BLaER1 treated with 17β-estradiol and CSF1 and Interleukin-3, amounts not matched to agents 10 nM and 100 nM (cell line): ENCODE results near the gene SCGB1D4.

Experiments used
- H3K27ac ChIP-seq, 11 experiments: shearing (Covaris generic); formaldehyde crosslinking; 2 replicates each; pipeline ENCODE4 v1.8.1; 2022
- H3K27me3 ChIP-seq, 11 experiments: shearing (Covaris generic); formaldehyde crosslinking; 2 replicates each; pipeline ENCODE4 v1.8.1; 2022
- H3K36me3 ChIP-seq, 11 experiments: shearing (Covaris generic); formaldehyde crosslinking; 2 replicates each; pipeline ENCODE4 v1.8.1; 2022
- H3K4me1 ChIP-seq, 10 experiments: shearing (Covaris generic); formaldehyde crosslinking; 2 replicates each; pipeline ENCODE4 v1.8.1; 2022
- H3K4me2 ChIP-seq, 11 experiments: shearing (Covaris generic); formaldehyde crosslinking; 2 replicates each; pipeline ENCODE4 v1.8.1; 2022
- H3K4me3 ChIP-seq, 10 experiments: shearing (Covaris generic); formaldehyde crosslinking; 2 replicates each; pipeline ENCODE4 v1.8.1; 2022
- H3K9ac ChIP-seq, 11 experiments: shearing (Covaris generic); formaldehyde crosslinking; 2 replicates each; pipeline ENCODE4 v1.8.1; 2022
- H3K9me3 ChIP-seq, 11 experiments: shearing (Covaris generic); formaldehyde crosslinking; replicated peaks in 1 of 11; 2 replicates each; pipeline ENCODE4 v1.8.1; 2022
- H4K20me1 ChIP-seq, 11 experiments: shearing (Covaris generic); formaldehyde crosslinking; 2 replicates each; pipeline ENCODE4 v1.8.1; 2022
- Cebpa-rat ChIP-seq, 11 experiments: shearing (Covaris generic); IDR thresholded peaks; 2 replicates each; pipeline ENCODE4 v1.8.1; 2022

Gene SCGB1D4

GRCh38 chr11:62264004-62264403 is 34.9 kb downstream of the SCGB1D4 start:
- no peak overlapping the region for H3K4me3 ChIP-seq
- no peaks in the 10 kb centered on the region for H3K9me3 ChIP-seq
- H3K9ac ChIP-seq: no peak overlapping the region
- no peak for TF ChIP-seq Cebpa-rat (IDR thresholded peaks at IDR 0.05)
- H3K27ac ChIP-seq: no peak overlapping the region
- H3K36me3 ChIP-seq: no peaks in the 10 kb centered on the region
- no peaks in the 10 kb centered on the region for H3K4me1 ChIP-seq
- no peaks in the 10 kb centered on the region for H3K27me3 ChIP-seq
- no peaks in the 10 kb centered on the region for H4K20me1 ChIP-seq
- H3K4me2 ChIP-seq: no peak overlapping the region

GRCh38 chr11:62260261-62260953 is 38.5 kb downstream of the SCGB1D4 start:
- H3K9ac ChIP-seq: no peak overlapping the region

GRCh38 chr11:62256281-62256680 is 42.6 kb downstream of the SCGB1D4 start:
- TF ChIP-seq Cebpa-rat (IDR thresholded peaks at IDR 0.05): no peak
- Histone ChIP-seq H3K36me3 (peaks cover 0 to 4% (median 0%) of the 10 kb centered on the region in 11 experiments; a peak in 1 of 22 replicates), H3K9ac (no peak overlapping the region), H3K4me3 (no peak overlapping the region), H3K4me2 (no peak overlapping the region), H3K4me1 (no peaks in the 10 kb centered on the region), H3K27me3 (no peaks in the 10 kb centered on the region), H3K27ac (no peak overlapping the region), H3K9me3 (peaks cover 28 to 35% (median 30%) of the 10 kb centered on the region in 11 experiments), H4K20me1 (no peaks in the 10 kb centered on the region)

More at GRCh38 chr11:62260261-62260953, 38.5 kb downstream of the SCGB1D4 start:
- no peak overlapping the region for H3K4me3 ChIP-seq
- H3K36me3 ChIP-seq: no peaks in the 10 kb centered on the region
- TF ChIP-seq Cebpa-rat (IDR thresholded peaks at IDR 0.05): no peak
- no peaks in the 10 kb centered on the region for H3K4me1 ChIP-seq
- no peak overlapping the region for H3K27ac ChIP-seq
- H3K27me3 ChIP-seq: no peaks in the 10 kb centered on the region
- H3K9me3 ChIP-seq: no peaks in the 10 kb centered on the region
- no peak overlapping the region for H3K4me2 ChIP-seq
- no peaks in the 10 kb centered on the region for H4K20me1 ChIP-seq

GRCh38 chr11:62253999-62254542 is 44.8 kb downstream of the SCGB1D4 start:
- no peak for TF ChIP-seq Cebpa-rat (IDR thresholded peaks at IDR 0.05)

GRCh38 chr11:62251698-62252097 is 47.2 kb downstream of the SCGB1D4 start:
- no peak for TF ChIP-seq Cebpa-rat (IDR thresholded peaks at IDR 0.05)
- Histone ChIP-seq H3K4me2 (no peak overlapping the region), H3K27ac (no peak overlapping the region), H3K9ac (no peak overlapping the region), H3K4me3 (peak overlapping the region in 1 of 10 experiments; percentile 13; a peak in 1 of 20 replicates), H4K20me1 (no peaks in the 10 kb centered on the region), H3K27me3 (no peaks in the 10 kb centered on the region), H3K36me3 (peaks cover 0 to 4% (median 0%) of the 10 kb centered on the region in 11 experiments; a peak in 1 of 22 replicates), H3K4me1 (peaks cover 0 to 15% (median 11%) of the 10 kb centered on the region in 10 experiments; a peak in 14 of 20 replicates), H3K9me3 (peaks cover 43 to 58% (median 50%) of the 10 kb centered on the region in 11 experiments)

More at GRCh38 chr11:62253999-62254542, 44.8 kb downstream of the SCGB1D4 start:
- H3K27me3 ChIP-seq: no peaks in the 10 kb centered on the region
- no peaks in the 10 kb centered on the region for H3K4me1 ChIP-seq
- no peak overlapping the region for H3K4me2 ChIP-seq
- no peaks in the 10 kb centered on the region for H4K20me1 ChIP-seq
- peaks cover 0 to 4% (median 0%) of the 10 kb centered on the region in 11 experiments; a peak in 1 of 22 replicates for H3K36me3 ChIP-seq
- H3K27ac ChIP-seq: no peak overlapping the region
- H3K4me3 ChIP-seq: no peak overlapping the region
- no peak overlapping the region for H3K9ac ChIP-seq
- peaks cover 43 to 57% (median 50%) of the 10 kb centered on the region in 11 experiments for H3K9me3 ChIP-seq
